HepG2 (cell line): Measurements from ENCODE around the gene IQCN. TPM values are rescaled to one million over a fixed set of nuclear protein-coding genes. Genes with fewer than 3 reads are reported as not detected.

Experiments used
- ATAC-seq: fragments of 200-7000 bp; cut with Tn5 transposase; 3 replicates; pipeline ENCODE4 v1.9.1; 2020; ENCODE audit warnings: mild to moderate bottlenecking, moderate library complexity
- BruUV-seq: library from RNA; stranded (reverse); fragments of 400-500 nt; replicated peaks from 2 replicates; lab custom pipeline; 2021; lab: Mats Ljungman, UMichigan
- CTCF ChIA-PET: fragments of 300-600 bp; formaldehyde crosslinking; extraction: SDS; loops from one replicate; lab custom pipeline; 2021; ENCODE audit warnings: low total read pairs, inconsistent platforms, low intra/inter-chr PET ratio; lab: Yijun Ruan, JAX
- POLR2A ChIA-PET: fragments of 350-600 bp; sonication (Branson Sonifier 250); formaldehyde crosslinking; loops from one replicate; lab custom pipeline; 2020; ENCODE audit warnings: antibody characterized with exemption, inconsistent platforms; lab: Yijun Ruan, JAX
- DNase-seq: peaks from one replicate; pipeline ENCODE4 v3.0.0-alpha.2; 2015; ENCODE audit warnings: low spot score
- FAIRE-seq: peaks from 3 replicates; lab custom pipeline; 2011; peaks lifted over from hg19 to GRCh38; lab: Jason Lieb, UNC
- H2AFZ ChIP-seq: one replicate; pipeline ENCODE4 v1.6.1; 2011; ENCODE audit warnings: low read length, inconsistent platforms
- H3K27ac ChIP-seq: fragments of 300-600 bp; 3 replicates; pipeline ENCODE4 v1.8.0; 2011; ENCODE audit warnings: mixed run types, mild to moderate bottlenecking, mixed read lengths, low read length, inconsistent platforms; ENCODE audit not compliant: insufficient read depth; ENCODE audit errors: extremely low read length
- H3K27me3 ChIP-seq, 2 experiments: fragments of 200-600 bp in 1 of 2; 2 replicates in 1 of 2; 3 replicates in 1 of 2; pipeline versions ENCODE4 v1.6.0 to v1.8.0; 2011; ENCODE audit warnings: low read length in 2 of 2, mild to moderate bottlenecking in 2 of 2, moderate library complexity in 2 of 2, inconsistent platforms in 1 of 2; ENCODE audit not compliant: insufficient read depth in 2 of 2, control insufficient read depth in 1 of 2
- H3K36me3 ChIP-seq, 2 experiments: fragments of 200-600 bp in 1 of 2; replicated peaks in 1 of 2; 2 replicates in 1 of 2; 3 replicates in 1 of 2; pipeline versions ENCODE4 v1.5.1 to v1.8.0; 2011; ENCODE audit warnings: low read length in 2 of 2, inconsistent platforms in 1 of 2; ENCODE audit not compliant: insufficient read depth in 2 of 2, control insufficient read depth in 1 of 2
- H3K4me1 ChIP-seq: 2 replicates; pipeline ENCODE4 v1.5.1; 2012; ENCODE audit warnings: low read length, inconsistent platforms; ENCODE audit not compliant: insufficient read depth
- H3K4me2 ChIP-seq: 2 replicates; pipeline ENCODE4 v1.6.0; 2011; ENCODE audit warnings: low read depth, low read length, inconsistent platforms
- H3K4me3 ChIP-seq, 3 experiments: fragments of 200-600 bp in 1 of 3; sonication (generic), shearing (Covaris generic) in 1 of 3; replicated peaks in 1 of 3; 2 replicates each; pipeline ENCODE4 v1.5.1; 2011 to 2016; ENCODE audit warnings: low read length in 3 of 3, inconsistent platforms in 2 of 3, low read depth in 2 of 3, mild to moderate bottlenecking in 2 of 3, control low read depth in 1 of 3, mixed read lengths in 1 of 3; ENCODE audit not compliant: insufficient read depth in 1 of 3
- H3K79me2 ChIP-seq: one replicate; pipeline ENCODE4 v1.6.1; 2011; ENCODE audit warnings: low read length, inconsistent platforms; ENCODE audit not compliant: insufficient read depth
- H3K9ac ChIP-seq: 2 replicates; pipeline ENCODE4 v1.6.0; 2011; ENCODE audit warnings: mild to moderate bottlenecking, low read depth, low read length, inconsistent platforms; ENCODE audit not compliant: insufficient read depth
- H3K9me3 ChIP-seq: 2 replicates; pipeline ENCODE4 v1.5.1; 2012; ENCODE audit warnings: mild to moderate bottlenecking, low read length
- H4K20me1 ChIP-seq: 2 replicates; pipeline ENCODE4 v1.6.0; 2011; ENCODE audit warnings: inconsistent platforms, mild to moderate bottlenecking, low read length, moderate library complexity; ENCODE audit not compliant: insufficient read depth
- CBX5 ChIP-seq: sonication (generic); formaldehyde crosslinking; IDR thresholded peaks from 2 replicates; pipeline ENCODE4 v1.4.0; 2020; ENCODE audit warnings: missing genetic modification reagents, borderline replicate concordance
- CREM ChIP-seq, 2 experiments: sonication (generic) in 1 of 2; formaldehyde crosslinking in 1 of 2; IDR thresholded peaks; 2 replicates each; pipeline versions ENCODE4 v1.4.0 to v1.6.1; 2016 to 2020; ENCODE audit warnings: antibody characterized with exemption in 1 of 2, mild to moderate bottlenecking in 1 of 2, missing genetic modification reagents in 1 of 2
- DRAP1 ChIP-seq: IDR thresholded peaks from 2 replicates; pipeline ENCODE4 v1.6.1; 2016; ENCODE audit warnings: missing genetic modification reagents, missing compliant biosample characterization
- HNRNPLL ChIP-seq: fragments of 200-400 bp; formaldehyde crosslinking; IDR thresholded peaks from 2 replicates; pipeline ENCODE4 v1.6.1; 2017; ENCODE audit warnings: mild to moderate bottlenecking, low read depth, low read length; ENCODE audit not compliant: poor library complexity, severe bottlenecking
- MED13 ChIP-seq: sonication (generic); formaldehyde crosslinking; IDR thresholded peaks from 2 replicates; pipeline ENCODE4 v1.5.0; 2020; ENCODE audit warnings: missing genetic modification reagents
- MED8 ChIP-seq: sonication (generic); formaldehyde crosslinking; IDR thresholded peaks from 2 replicates; pipeline ENCODE4 v1.8.1; 2023; ENCODE audit warnings: mild to moderate bottlenecking, missing genetic modification reagents; ENCODE audit not compliant: insufficient replicate concordance
- NCOA1 ChIP-seq: sonication (generic); formaldehyde crosslinking; IDR thresholded peaks from 2 replicates; pipeline ENCODE4 v1.9.0; 2021; ENCODE audit warnings: missing genetic modification reagents
- NFE2 ChIP-seq: sonication (generic); formaldehyde crosslinking; IDR thresholded peaks from 2 replicates; pipeline ENCODE4 v1.4.0; 2020; ENCODE audit warnings: missing genetic modification reagents
- NR2C2 ChIP-seq: sonication (generic); formaldehyde crosslinking; IDR thresholded peaks from 2 replicates; pipeline ENCODE4 v1.4.0; 2020; ENCODE audit warnings: missing genetic modification reagents, mild to moderate bottlenecking, moderate library complexity, borderline replicate concordance
- PLSCR1 ChIP-seq: sonication (generic); formaldehyde crosslinking; IDR thresholded peaks from 2 replicates; pipeline ENCODE4 v1.5.0; 2020; ENCODE audit warnings: missing genetic modification reagents, mild to moderate bottlenecking, borderline replicate concordance
- SIX4 ChIP-seq: sonication (generic); formaldehyde crosslinking; IDR thresholded peaks from 2 replicates; pipeline ENCODE4 v1.4.0; 2020; ENCODE audit warnings: missing genetic modification reagents
- TCF7 ChIP-seq: sonication (generic); IDR thresholded peaks from 2 replicates; pipeline ENCODE4 v1.6.1; 2016; ENCODE audit warnings: antibody characterized with exemption, low read depth
- ZFP36L2 ChIP-seq: sonication (generic); formaldehyde crosslinking; IDR thresholded peaks from 2 replicates; pipeline ENCODE4 v1.4.0; 2020; ENCODE audit warnings: missing genetic modification reagents
- ZNF142 ChIP-seq: sonication (generic); formaldehyde crosslinking; IDR thresholded peaks from 2 replicates; pipeline ENCODE4 v1.4.0; 2020; ENCODE audit warnings: missing genetic modification reagents
- ZNF280B ChIP-seq: sonication (generic); formaldehyde crosslinking; IDR thresholded peaks from 2 replicates; pipeline ENCODE4 v1.5.0; 2020; ENCODE audit warnings: missing genetic modification reagents, mild to moderate bottlenecking, borderline replicate concordance
- WGBS: methylation state at CpG from one replicate; pipeline ENCODE4 v1.1.6; 2017; ENCODE audit warnings: low lambda C conversion rate; 5-methylcytosine and 5-hydroxymethylcytosine counted together
- in situ Hi-C: cut with HindIII; loops from 2 replicates; pipeline ENCODE4 v1.10.0; 2017; ENCODE audit warnings: low pct_unique_long_range_greater_than_20kb; ENCODE audit not compliant: extremely low pct_ligation_motif_present
- intact Hi-C: fragments of 100-400 bp; cut with micrococcal nuclease; formaldehyde crosslinking; loops from one replicate; pipeline ENCODE4 v1.10.0; 2022; ENCODE audit not compliant: unreplicated experiment
- polyA plus RNA-seq, 8 experiments: library from polyadenylated mRNA; depleted of rRNA in 3 of 8; stranded (reverse) in 7 of 8; unstranded in 1 of 8; fragments of >200 nt; fragmentation: Illumina TruSeq in 4 of 8; extraction: Trizol in 4 of 8; gene quantifications; 2 replicates each; pipeline versions ENCODE4 v1.2.1 to v1.2.3, GENCODE V29; 2011 to 2016; ENCODE audit warnings: low read depth in 4 of 8, missing spikeins in 1 of 8, mixed read lengths in 1 of 8; ENCODE audit not compliant: insufficient read depth in 1 of 8
- total RNA-seq, 5 experiments: library from RNA; depleted of rRNA; stranded (reverse); fragments of >200 nt; fragmentation: Illumina TruSeq; extraction: Trizol; gene quantifications; 2 replicates each; pipeline ENCODE4 v1.2.3, GENCODE V29; 2016; ENCODE audit warnings: low read depth in 1 of 5

IQCN gene
- total and polyA plus RNA-seq, 2 of the 13 experiments (the other 11 are each of a cell fraction or from before 2014, with no cell fraction given), result 0.04 to 0.18 TPM

GRCh38 chr19:18271433-18271841, 2.8 kb downstream of the IQCN start:
- WGBS, result 16% methylated on average over 5 of the region's 6 CpGs
- ChIA-PET POLR2A (no interaction called here), CTCF (no interaction called here)
- in situ Hi-C loops (loop anchor here (10.0 kb wide), 1 partner anchor 143 kb away; the partner anchor contains the start of gene SSBP4), intact Hi-C loops (no loop called here)
- no peak overlapping the region for H3K4me3 ChIP-seq
- no peak for TF ChIP-seq SIX4 (CRISPR knock-in tag)
- TF ChIP-seq CREM (IDR thresholded peaks at IDR 0.05), result no peak
- TF ChIP-seq CREM (CRISPR knock-in tag; IDR thresholded peaks at IDR 0.05), result no peak
- no peak for TF ChIP-seq NFE2 (CRISPR knock-in tag)
- no peak for TF ChIP-seq PLSCR1
- TF ChIP-seq HNRNPLL, result no peak
- no peak for TF ChIP-seq MED8 (CRISPR knock-in tag)
- TF ChIP-seq NCOA1 (CRISPR knock-in tag), result no peak
- no peak for TF ChIP-seq MED13 (CRISPR knock-in tag)
- TF ChIP-seq CBX5 (CRISPR knock-in tag), result no peak
- no peak for TF ChIP-seq ZNF142 (CRISPR knock-in tag)
- TF ChIP-seq ZNF280B (CRISPR knock-in tag), result no peak
- no peak for TF ChIP-seq TCF7
- no peak for TF ChIP-seq DRAP1 (CRISPR knock-in tag)
- TF ChIP-seq NR2C2 (CRISPR knock-in tag), result no peak
- no peak for TF ChIP-seq ZFP36L2
- no peak overlapping the region for H2AFZ ChIP-seq
- H3K79me2 ChIP-seq, result no peaks in the 10 kb centered on the region
- H3K27me3 ChIP-seq, result no peaks in the 10 kb centered on the region
- FAIRE-seq (no peak), DNase-seq (no peak), ATAC-seq (no peak)
- H3K9me3 ChIP-seq, result no peaks in the 10 kb centered on the region
- no TSS peak for BruUV-seq
- peaks cover 38% of the 10 kb centered on the region for H3K4me1 ChIP-seq
- no peaks in the 10 kb centered on the region for H3K36me3 ChIP-seq
- H3K9ac ChIP-seq, result no peak overlapping the region
- H4K20me1 ChIP-seq, result peaks cover 10% of the 10 kb centered on the region
- H3K27ac ChIP-seq, result no peak overlapping the region
- H3K4me2 ChIP-seq, result no peak overlapping the region
